Measurements from ENCODE around the gene PLA2R1.

Gene PLA2R1

DNA sequence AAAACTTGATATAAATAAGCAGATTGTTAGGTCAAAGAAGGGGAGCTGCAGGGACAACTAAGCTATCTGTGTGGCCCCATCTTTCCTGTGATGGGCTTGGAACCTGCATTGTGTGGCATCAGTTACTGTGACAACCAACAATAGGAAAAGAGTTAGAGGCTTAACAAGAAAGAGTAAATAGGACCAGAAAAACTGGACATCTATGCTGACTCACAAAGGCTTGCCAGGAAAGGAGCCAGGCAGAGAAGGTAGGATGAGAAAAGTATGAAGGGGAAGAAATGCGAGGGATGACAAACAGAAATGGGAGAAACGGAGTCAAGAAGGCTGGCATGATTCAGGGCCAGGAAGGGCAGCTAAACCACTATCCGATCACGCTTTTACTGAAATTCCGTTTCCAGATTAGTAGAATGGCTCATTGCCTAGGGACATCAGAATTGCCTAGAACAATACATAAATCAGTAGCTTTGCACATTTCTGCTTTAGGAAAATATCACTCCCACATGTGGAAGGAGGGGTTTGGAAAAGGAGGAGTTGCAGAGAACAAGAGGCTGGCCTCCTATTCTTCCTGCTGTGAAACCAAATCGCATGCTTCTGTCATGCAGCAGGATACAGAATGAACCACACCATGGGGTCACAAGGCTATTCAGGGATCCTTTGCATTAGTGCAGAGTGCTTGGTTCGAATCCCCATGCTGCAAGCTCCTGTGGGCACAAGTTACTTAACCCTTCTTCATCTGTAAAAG lies 7.3 kb downstream of the PLA2R1 start (continued):
- TF ChIP-seq, protein P1, sequence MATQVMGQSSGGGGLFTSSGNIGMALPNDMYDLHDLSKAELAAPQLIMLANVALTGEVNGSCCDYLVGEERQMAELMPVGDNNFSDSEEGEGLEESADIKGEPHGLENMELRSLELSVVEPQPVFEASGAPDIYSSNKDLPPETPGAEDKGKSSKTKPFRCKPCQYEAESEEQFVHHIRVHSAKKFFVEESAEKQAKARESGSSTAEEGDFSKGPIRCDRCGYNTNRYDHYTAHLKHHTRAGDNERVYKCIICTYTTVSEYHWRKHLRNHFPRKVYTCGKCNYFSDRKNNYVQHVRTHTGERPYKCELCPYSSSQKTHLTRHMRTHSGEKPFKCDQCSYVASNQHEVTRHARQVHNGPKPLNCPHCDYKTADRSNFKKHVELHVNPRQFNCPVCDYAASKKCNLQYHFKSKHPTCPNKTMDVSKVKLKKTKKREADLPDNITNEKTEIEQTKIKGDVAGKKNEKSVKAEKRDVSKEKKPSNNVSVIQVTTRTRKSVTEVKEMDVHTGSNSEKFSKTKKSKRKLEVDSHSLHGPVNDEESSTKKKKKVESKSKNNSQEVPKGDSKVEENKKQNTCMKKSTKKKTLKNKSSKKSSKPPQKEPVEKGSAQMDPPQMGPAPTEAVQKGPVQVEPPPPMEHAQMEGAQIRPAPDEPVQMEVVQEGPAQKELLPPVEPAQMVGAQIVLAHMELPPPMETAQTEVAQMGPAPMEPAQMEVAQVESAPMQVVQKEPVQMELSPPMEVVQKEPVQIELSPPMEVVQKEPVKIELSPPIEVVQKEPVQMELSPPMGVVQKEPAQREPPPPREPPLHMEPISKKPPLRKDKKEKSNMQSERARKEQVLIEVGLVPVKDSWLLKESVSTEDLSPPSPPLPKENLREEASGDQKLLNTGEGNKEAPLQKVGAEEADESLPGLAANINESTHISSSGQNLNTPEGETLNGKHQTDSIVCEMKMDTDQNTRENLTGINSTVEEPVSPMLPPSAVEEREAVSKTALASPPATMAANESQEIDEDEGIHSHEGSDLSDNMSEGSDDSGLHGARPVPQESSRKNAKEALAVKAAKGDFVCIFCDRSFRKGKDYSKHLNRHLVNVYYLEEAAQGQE (tag by site-specific recombination; IDR thresholded peaks at IDR 0.05), result no peak
- no peak for TF ChIP-seq ZBTB17 (tag by site-specific recombination; IDR thresholded peaks at IDR 0.05)

- peaks cover 4% of the 10 kb centered on the region; the same call in 1 of the 2 replicates for H3K4me1 ChIP-seq (ENCODE audit: control insufficient read depth, insufficient read depth, low read length)
- ChIA-PET CTCF (interaction anchor here (0.5 to 1.2 kb wide), 2 partner anchors 13 to 475 kb away, joined by 3 to 7 read pairs; no protein-coding TSS in a partner anchor), POLR2A (no interaction called here)
- no peaks in the 10 kb centered on the region for H3K9me3 ChIP-seq (ENCODE audit: control insufficient read depth, insufficient read depth, low read depth, low read length)
- H3K27ac ChIP-seq (ENCODE audit: extremely low read depth, low read depth, low read length), result no peak overlapping the region
- no peaks in the 10 kb centered on the region for H3K36me3 ChIP-seq (ENCODE audit: control insufficient read depth in 2 of 2, insufficient read depth in 1 of 2, low read length in 2 of 2)
- TF ChIP-seq ZNF2 (tag by site-specific recombination; IDR thresholded peaks at IDR 0.05) (no peak), ZNF654 (tag by site-specific recombination; IDR thresholded peaks at IDR 0.05; ENCODE audit: low read depth) (no peak), SP3 (tag by site-specific recombination; IDR thresholded peaks at IDR 0.05) (no peak), HOXD13 (CRISPR knock-in tag; IDR thresholded peaks at IDR 0.05; ENCODE audit: borderline replicate concordance) (no peak), ZNF24 (tag by site-specific recombination; IDR thresholded peaks at IDR 0.05) (no peak), ZNF513 (tag by site-specific recombination; IDR thresholded peaks at IDR 0.05) (no peak), ZNF112 (tag by site-specific recombination; IDR thresholded peaks at IDR 0.05) (no peak), PRDM4 (tag by site-specific recombination; IDR thresholded peaks at IDR 0.05) (no peak), GLIS1 (tag by site-specific recombination; IDR thresholded peaks at IDR 0.05) (no peak), ZNF701 (tag by site-specific recombination; IDR thresholded peaks at IDR 0.05) (no peak), TCF7L2 (IDR thresholded peaks at IDR 0.05; ENCODE audit: borderline replicate concordance, low read depth, low read length) (no peak), ZNF664 (tag by site-specific recombination; IDR thresholded peaks at IDR 0.05) (no peak), ZNF623 (tag by site-specific recombination; IDR thresholded peaks at IDR 0.05) (no peak)
- TF ChIP-seq, protein P2, sequence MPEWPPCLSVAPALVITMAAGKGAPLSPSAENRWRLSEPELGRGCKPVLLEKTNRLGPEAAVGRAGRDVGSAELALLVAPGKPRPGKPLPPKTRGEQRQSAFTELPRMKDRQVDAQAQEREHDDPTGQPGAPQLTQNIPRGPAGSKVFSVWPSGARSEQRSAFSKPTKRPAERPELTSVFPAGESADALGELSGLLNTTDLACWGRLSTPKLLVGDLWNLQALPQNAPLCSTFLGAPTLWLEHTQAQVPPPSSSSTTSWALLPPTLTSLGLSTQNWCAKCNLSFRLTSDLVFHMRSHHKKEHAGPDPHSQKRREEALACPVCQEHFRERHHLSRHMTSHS (tag by site-specific recombination; IDR thresholded peaks at IDR 0.05), result no peak
- H3K4me3 ChIP-seq (ENCODE audit: low read depth, low read length), result no peak overlapping the region
Measured at GRCh38 chr2:160053946-160054345, 8.5 kb downstream of the PLA2R1 start.
